Gastrocnemius medialis (tissue), 4 donors: ENCODE data around the gene KEL.

Source experiments
- CTCF ChIP-seq, 5 experiments: fragments of 450-650 bp in 3 of 5; fragments of 200-600 bp in 2 of 5; sonication (generic) in 2 of 5; IDR thresholded peaks in 4 of 5; conservative IDR thresholded peaks in 1 of 5; 1 replicate in 4 of 5; 2 replicates in 1 of 5; pipeline ENCODE4 v1.5.1; 2016 to 2019; ENCODE audit warnings: antibody characterized with exemption in 5 of 5, mild to moderate bottlenecking in 3 of 5, moderate library complexity in 3 of 5
- POLR2A ChIP-seq, 2 donors: fragments of 450-650 bp; IDR thresholded peaks; one replicate each; pipeline ENCODE4 v1.6.1; 2017; ENCODE audit warnings: antibody characterized with exemption in 2 of 2, mild to moderate bottlenecking in 2 of 2, moderate library complexity in 2 of 2

DNA sequence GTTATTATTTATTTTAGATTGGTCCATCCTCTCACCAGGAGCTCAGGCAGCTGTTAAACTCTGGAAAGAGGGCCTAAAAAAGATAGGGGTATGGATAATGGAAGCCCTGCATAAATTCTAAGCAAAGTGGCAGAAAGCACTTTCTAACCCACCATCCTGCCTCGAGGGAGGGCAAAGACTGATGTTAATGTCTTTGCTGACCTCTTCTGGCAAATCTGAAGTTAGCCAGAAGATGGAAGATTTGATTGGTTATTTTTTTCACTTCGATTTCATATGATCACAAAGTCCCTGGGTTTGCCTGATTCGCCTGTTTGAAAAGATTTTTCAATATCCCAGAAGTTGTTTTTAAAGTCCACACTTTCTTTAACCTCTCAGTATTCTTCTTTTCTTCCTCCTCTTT lies 39.9 kb upstream of the KEL start:
- no peak for TF ChIP-seq CTCF (IDR thresholded peaks at IDR 0.05 in 4 of 5, conservative IDR thresholded peaks at IDR 0.05 in 1 of 5)
- TF ChIP-seq POLR2A (IDR thresholded peaks at IDR 0.05) = no peak
